IPS-NIHi7 (cell line): Measurements from ENCODE around the gene SASH1.
A peak's percentile ranks its signal among the peaks of the same experiment; 100 is the strongest.

ENCODE experiments used
- DNase-seq: peaks from one replicate; pipeline ENCODE4 v3.0.0; 2012; ENCODE audit warnings: mixed read lengths; ENCODE audit errors: extremely low spot score

SASH1 gene

DNA sequence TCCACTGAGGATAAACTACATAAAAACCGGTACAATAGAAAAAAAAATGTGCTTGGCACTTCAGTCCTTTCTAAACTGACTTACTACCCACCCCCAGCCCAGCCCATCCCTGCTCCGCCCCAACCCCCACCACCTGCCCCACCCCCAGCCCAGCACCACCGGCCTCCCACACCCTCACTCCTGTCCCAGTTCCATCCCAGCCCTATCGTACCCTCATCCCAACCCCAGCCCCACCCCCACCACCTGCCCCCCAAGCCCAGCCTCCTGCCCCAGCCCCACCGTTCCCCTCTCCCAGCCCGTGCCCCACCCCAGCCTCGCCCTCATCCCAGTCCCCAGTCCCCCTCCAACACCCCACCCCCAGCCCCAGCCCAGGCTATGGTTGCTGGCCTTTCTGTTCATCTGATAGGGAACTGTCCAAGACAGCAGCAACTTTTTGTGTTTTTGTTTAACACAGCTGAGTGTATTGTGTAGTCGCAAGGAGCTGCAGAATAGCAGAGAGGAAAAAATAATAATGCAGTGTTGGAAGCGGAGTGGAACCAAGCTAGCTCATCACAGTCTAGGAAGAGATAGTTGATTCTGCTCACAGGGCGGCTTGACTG, 61.9 kb downstream of the SASH1 start:
- peak; percentile 58 for DNase-seq

- no peak for DNase-seq
Measured at GRCh38 chr6:148405894-148406293, 63.3 kb downstream of the SASH1 start.

- DNase-seq, result no peak
Measured at GRCh38 chr6:148406579-148407371, 64.1 kb downstream of the SASH1 start.

DNA sequence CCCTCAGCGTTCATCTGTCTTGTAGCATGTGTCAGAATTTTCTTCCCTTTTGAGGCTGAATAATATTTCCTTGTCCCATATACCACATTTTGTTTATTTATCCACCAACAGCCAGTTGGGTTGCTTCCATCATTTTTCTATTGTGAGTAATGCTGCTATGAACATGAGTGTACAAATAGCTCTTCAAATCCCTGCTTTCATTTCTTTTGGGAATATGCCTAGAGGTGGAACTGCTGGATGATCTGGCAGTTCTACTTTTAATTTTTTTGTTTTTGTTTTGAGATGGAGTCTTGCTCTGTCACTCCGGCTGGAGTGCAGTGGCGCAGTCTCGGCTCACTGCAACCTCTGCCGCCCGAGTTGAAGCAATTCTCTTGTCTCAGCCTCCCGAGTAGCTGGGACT, 64.7 kb downstream of the SASH1 start:
- DNase-seq, result no peak

DNA sequence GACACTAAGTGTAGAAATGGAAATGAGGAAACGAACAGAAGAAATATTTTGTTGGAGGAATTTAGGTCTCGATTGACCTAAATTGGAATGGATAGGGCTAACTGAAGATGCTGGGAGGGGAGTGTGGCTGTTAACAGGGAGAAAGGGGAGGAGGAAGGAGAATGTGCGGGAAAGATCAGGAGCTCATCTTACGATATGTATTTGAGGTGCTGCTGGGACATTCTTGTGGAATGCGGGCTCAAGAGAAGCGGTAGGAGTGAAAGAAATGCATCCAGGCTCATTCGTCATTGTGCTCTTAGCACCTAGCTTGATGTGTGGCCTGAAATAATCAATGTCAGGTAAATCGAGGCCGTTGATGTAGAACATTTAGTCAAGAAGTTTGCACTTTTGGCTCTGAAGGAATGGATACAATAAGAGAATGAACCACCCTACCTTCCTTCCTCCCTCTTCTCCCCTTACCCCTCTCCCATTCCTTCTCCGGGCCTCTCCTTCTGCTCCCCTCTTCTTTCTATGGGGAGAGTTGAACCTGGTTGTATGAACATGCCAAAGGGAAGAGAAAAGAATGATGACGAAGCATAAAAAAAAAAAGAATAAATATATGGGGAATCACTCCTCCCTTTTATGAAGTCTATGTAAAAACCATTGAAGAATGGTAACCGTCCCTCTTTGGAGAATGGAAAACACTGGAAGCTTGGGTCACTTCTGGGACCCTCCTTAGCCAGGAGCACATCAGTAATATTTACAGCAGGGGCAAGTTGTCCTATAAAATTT, 70.9 kb downstream of the SASH1 start:
- DNase-seq, result peak; percentile 23

DNA sequence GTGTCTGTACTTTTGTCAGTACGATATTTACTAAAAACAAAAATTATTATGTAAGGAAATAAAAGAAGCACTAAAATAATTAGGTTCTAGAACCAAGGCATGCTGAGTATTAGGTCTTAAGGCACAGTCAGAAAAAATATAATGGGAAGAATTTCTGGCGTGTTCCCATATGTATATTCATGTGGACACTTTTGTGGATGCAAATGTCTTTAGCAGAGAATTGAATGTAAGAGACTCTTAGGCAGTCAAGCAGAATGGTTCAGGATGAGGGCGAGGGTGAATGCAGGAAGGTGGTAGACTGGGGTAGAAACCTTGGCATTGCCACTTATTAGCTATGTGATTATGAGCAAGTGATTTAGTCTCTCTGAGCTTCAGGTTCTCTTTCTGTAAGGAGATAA, 71.5 kb downstream of the SASH1 start:
- DNase-seq, result no peak

- no peak for DNase-seq
Measured at GRCh38 chr6:148414836-148415235, 72.2 kb downstream of the SASH1 start.

- no peak for DNase-seq
Measured at GRCh38 chr6:148415511-148416260, 73.0 kb downstream of the SASH1 start.

DNA sequence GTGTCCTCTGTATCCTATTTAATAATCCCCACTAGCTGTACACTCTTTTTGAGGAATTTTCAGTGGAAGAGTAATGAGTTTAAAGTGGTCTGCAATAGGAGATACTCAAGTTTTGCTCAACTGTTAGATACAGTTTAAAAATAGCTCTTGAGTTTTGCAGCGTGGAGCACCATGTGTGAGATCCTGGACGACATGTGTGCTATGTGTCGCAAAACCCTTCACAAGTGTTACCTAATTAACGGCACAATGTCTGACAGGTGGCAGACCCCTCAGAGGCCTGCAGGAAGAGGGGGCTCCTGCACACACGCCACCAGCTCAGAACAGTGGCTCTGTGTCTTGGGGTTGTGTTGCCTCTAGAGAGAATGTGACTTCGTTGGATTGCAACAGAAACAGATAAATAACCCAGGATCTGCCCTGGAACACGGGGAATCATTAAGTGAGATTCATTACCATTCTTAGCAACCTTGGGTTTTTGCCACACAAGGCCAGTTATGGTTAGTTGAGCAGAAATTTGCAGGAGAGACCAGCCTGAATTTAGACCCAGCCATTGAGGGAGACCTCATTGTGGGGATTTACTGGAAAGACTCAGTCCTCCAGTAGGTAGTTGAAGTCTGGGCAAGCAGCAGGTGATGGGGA, 73.8 kb downstream of the SASH1 start:
- DNase-seq, result no peak

- DNase-seq, result no peak
Measured at GRCh38 chr6:148417045-148417444, 74.4 kb downstream of the SASH1 start.

GRCh38 chr6:148419430-148419829, 76.8 kb downstream of the SASH1 start:
- no peak for DNase-seq

- no peak for DNase-seq
Measured at GRCh38 chr6:148422085-148422484, 79.4 kb downstream of the SASH1 start.

- DNase-seq, result no peak
Measured at GRCh38 chr6:148423133-148423532, 80.5 kb downstream of the SASH1 start.

DNA sequence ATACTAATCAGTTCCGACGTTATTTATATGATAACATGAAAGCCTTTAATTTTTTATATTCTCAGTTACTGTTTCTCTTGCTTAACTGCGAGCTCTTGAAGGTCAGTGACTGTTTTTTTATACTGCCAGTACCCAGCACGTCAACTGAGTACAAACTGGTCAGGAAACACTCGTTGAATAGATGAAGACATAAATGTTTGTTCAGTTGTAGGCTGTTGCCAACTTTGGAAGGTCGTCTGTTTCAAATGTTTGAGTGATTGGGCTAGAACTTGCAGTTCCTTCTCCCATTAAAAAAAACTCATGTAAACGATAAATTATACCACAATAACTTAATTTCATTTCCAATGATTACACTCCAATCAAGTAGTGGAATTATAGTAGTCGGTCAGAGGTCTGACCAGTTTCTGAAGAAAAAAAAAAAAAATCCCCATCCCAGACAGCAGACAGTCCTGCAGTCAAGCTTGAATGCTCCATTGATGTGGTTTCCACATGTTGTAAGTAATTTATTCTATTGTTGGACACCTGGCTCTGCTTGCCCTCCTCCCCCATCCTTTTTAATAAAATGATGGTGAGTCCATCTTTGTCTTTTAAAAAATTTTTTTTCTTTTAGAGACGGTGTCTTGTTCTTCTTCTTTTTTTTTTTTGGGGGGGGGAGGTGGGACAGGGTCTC, 81.1 kb downstream of the SASH1 start:
- no peak for DNase-seq

- DNase-seq, result no peak
Measured at GRCh38 chr6:148425443-148425842, 82.8 kb downstream of the SASH1 start.

DNA sequence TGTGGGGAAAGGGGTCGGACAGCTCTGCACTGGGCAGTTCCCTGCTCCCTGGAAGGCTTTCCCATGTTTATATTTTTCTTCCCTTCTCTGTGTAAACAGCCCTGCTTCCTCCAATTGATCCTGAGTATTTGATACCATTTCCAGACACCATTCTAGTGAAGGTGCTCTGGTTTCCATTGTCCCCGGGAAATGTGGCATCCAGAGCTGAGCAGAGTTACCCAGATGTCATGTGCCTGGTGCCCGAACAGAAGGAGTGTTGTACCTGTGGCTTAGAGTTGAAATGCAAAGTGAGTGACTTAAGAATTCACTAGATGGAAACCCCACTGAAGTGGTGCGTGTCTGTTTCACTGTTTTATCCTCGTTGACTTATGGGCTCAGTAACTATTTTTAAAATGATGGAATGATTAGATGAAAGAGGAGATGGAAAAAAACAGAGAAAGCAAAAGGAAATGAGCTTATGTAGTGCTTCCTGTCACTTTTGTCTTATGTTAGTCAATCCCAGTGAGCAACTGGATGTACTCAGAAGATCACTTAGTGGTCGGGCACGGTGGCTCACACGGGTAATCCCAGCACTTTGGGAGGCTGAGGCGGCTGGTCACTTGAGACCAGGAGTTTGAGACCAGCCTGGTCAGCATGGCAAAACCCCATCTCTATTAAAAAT, 83.8 kb downstream of the SASH1 start:
- DNase-seq, result no peak

GRCh38 chr6:148427333-148427732, 84.7 kb downstream of the SASH1 start:
- DNase-seq, result no peak

- DNase-seq, result no peak
Measured at GRCh38 chr6:148429423-148429822, 86.8 kb downstream of the SASH1 start.

DNA sequence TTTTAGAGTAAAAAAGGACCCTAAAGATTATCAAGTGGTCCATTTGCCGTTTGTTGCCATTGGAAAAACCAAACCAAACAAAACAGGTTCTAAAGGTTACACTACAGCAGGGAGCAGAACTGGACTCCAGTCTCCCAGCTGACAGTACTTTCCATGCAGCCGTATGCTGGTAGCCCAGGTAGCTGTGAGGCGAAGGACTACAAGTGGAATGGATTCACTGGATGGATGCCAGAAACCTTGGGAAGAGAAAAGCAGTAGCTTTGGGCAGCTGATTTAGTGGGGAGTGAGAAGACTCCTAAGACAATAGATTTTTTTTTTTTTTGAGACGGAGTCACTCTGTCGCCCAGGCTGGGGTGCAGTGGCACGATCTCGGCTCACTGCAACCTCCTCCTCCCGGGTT, 88.3 kb downstream of the SASH1 start:
- DNase-seq, result no peak

DNA sequence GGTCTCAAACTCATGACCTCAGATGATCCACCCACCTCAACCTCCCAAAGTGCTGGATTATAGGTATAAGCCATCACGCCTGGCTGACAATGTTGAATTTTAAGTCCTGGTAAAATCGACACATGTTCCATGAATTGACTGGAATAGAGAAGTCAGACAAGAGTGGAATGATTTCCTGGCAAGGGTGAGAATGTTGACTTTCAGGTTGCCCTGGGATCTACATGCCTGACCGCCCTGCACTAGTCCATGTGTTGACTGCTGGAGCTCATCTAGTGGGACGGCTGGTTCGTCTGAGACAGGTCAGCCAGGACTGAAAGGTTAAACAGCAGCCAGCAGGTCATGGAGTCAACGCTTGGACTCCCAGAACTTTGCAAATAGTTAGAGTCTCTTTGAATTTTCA, 88.8 kb downstream of the SASH1 start:
- no peak for DNase-seq

DNA sequence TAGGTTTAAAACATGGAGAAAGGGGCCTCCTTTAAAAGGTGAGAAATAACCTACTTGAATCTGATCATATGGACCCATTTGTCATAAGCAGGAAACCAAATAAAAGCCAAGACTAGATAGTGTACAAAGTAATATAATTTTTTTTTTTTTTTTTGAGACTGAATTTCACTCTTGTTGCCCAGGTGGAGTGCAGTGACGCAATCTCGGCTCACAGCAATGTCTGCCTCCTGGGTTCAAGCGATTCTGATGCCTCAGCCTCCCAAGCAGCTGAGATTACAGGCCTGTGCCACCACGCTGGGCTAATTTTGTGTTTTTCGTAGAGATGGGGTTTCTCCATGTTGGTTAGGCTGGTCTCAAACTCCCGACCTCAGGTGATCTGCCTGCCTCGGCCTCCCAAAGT, 89.2 kb downstream of the SASH1 start:
- DNase-seq, result no peak
